Measurements from ENCODE around the gene SLC6A17. TPM values are rescaled to one million over a fixed set of nuclear protein-coding genes. Genes with fewer than 3 reads are reported as not detected.

SLC6A17 gene
- total and polyA plus RNA-seq, 2 experiments from 2014 or later = 0.45 to 0.76 TPM

DNA sequence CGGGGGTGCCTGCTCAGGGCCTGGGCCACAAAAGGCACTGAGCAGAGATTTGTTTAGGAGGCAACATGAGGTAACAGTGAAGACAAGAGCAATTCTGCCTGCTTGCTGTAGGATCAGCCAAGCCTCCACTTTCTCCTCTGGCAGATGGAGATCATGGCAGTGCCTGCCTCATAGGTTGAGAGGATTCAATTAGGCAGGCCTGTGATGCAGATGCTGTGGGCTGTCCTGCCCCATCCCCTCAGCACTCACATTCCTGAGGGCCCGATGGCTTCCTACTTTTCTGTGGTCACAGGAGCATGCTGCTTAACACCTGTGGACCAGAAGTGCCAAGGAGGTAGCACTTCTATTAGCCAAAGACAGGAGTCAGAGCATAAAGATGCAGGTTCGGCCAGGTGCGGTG is 39.2 kb upstream of the SLC6A17 start:
- no peak overlapping the region for H3K4me3 ChIP-seq
- TF ChIP-seq EZH2 (IDR thresholded peaks at IDR 0.05; ENCODE audit: insufficient read depth, poor library complexity, severe bottlenecking) = no peak
- TF ChIP-seq EZH2phosphoT487 (IDR thresholded peaks at IDR 0.05; ENCODE audit: insufficient read depth, low read depth) = no peak
- no peak for DNase-seq
- no peaks in the 10 kb centered on the region for H4K20me1 ChIP-seq (ENCODE audit: insufficient read depth)
- H3K4me1 ChIP-seq (ENCODE audit: insufficient read depth) = no peaks in the 10 kb centered on the region
- no peaks in the 10 kb centered on the region for H3K36me3 ChIP-seq (ENCODE audit: low read depth)
- no peaks in the 10 kb centered on the region for H3K9me2 ChIP-seq (ENCODE audit: insufficient read depth)
- no peaks in the 10 kb centered on the region for H3K9me3 ChIP-seq (ENCODE audit: low read depth)
- H3K9ac ChIP-seq = no peak overlapping the region
- in situ Hi-C loops (cut with MboI) = no loop called here
- no peak overlapping the region for H3K27ac ChIP-seq
- no peak overlapping the region for H3K4me2 ChIP-seq (ENCODE audit: unreplicated experiment)
- no peak overlapping the region for H2AFZ ChIP-seq
- no peaks in the 10 kb centered on the region for H3K79me2 ChIP-seq (ENCODE audit: insufficient read depth)
- peaks cover 8% of the 10 kb centered on the region; the same call in 1 of the 2 replicates for H3K27me3 ChIP-seq (replicated peaks; ENCODE audit: insufficient read depth)
- 84% methylated on average over 4 of the region's 4 CpGs for WGBS, 2 experiments (ENCODE audit: low coverage in 1 of 2, low lambda C conversion rate in 2 of 2, missing lambda C conversion rate in 2 of 2)
- H3F3A ChIP-seq (ENCODE audit: insufficient read depth) = no peaks in the 10 kb centered on the region

DNA sequence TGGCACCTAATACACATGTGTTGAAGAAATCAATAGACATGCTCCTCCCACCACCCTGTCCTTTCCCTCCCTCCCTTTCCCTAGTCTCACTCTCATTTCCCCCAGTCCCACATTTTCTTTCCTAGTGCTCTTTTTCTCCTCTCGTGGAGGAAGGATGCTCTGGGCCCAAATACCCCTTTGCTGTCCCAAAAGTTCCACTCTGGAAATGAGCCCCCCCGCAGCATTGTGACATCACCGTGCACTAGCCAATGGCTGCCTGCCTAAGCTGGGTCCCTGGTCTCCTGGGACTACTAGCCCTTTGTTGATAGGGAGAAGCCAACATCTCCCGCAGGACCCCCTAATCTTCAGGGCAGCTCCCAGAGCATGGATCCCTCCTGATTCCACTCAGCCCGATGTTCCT is 38.2 kb upstream of the SLC6A17 start, which contains the start of gene UBL4B:
Gene UBL4B (plus strand): TSS at position 301 of the 400 bp plus-strand sequence. CDS start 92 bp downstream, at position 393.
- no peaks in the 10 kb centered on the region for H3K9me2 ChIP-seq (ENCODE audit: insufficient read depth)
- peaks cover 8% of the 10 kb centered on the region; the same call in 1 of the 2 replicates for H3K27me3 ChIP-seq (replicated peaks; ENCODE audit: insufficient read depth)
- in situ Hi-C loops (cut with MboI) = no loop called here
- H3K9ac ChIP-seq = no peak within 1 kb of the TSS
- no peaks in the 10 kb centered on the region for H3K4me1 ChIP-seq (ENCODE audit: insufficient read depth)
- H3K4me3 ChIP-seq = no peak within 1 kb of the TSS
- no peaks in the 10 kb centered on the region for H3K36me3 ChIP-seq (ENCODE audit: low read depth)
- H3K79me2 ChIP-seq (ENCODE audit: insufficient read depth) = no peaks in the 10 kb centered on the region
- H4K20me1 ChIP-seq (ENCODE audit: insufficient read depth) = no peaks in the 10 kb centered on the region
- H3K27ac ChIP-seq = no peak within 1 kb of the TSS
- H2AFZ ChIP-seq = no peak within 1 kb of the TSS
- 92 to 93% methylated on average over 5 of the region's 5 CpGs for WGBS, 2 experiments (ENCODE audit: low coverage in 1 of 2, low lambda C conversion rate in 2 of 2, missing lambda C conversion rate in 2 of 2)
- H3K9me3 ChIP-seq (ENCODE audit: low read depth) = no peaks in the 10 kb centered on the region
- TF ChIP-seq EZH2 (IDR thresholded peaks at IDR 0.05; ENCODE audit: insufficient read depth, poor library complexity, severe bottlenecking) (no peak), EZH2phosphoT487 (IDR thresholded peaks at IDR 0.05; ENCODE audit: insufficient read depth, low read depth) (no peak)
- H3K4me2 ChIP-seq (ENCODE audit: unreplicated experiment) = no peak within 1 kb of the TSS
- DNase-seq = no peak
- no peaks in the 10 kb centered on the region for H3F3A ChIP-seq (ENCODE audit: insufficient read depth)

- Histone ChIP-seq H3K9me3 (ENCODE audit: low read depth) (no peaks in the 10 kb centered on the region), H3K4me1 (ENCODE audit: insufficient read depth) (no peaks in the 10 kb centered on the region), H3K9ac (no peak overlapping the region), H3F3A (ENCODE audit: insufficient read depth) (no peaks in the 10 kb centered on the region), H3K9me2 (ENCODE audit: insufficient read depth) (no peaks in the 10 kb centered on the region), H3K4me2 (ENCODE audit: unreplicated experiment) (no peak overlapping the region), H3K79me2 (ENCODE audit: insufficient read depth) (no peaks in the 10 kb centered on the region), H3K36me3 (ENCODE audit: low read depth) (no peaks in the 10 kb centered on the region), H2AFZ (no peak overlapping the region), H3K27ac (no peak overlapping the region), H3K27me3 (replicated peaks; ENCODE audit: insufficient read depth) (peaks cover 8% of the 10 kb centered on the region; the same call in 1 of the 2 replicates), H3K4me3 (no peak overlapping the region), H4K20me1 (ENCODE audit: insufficient read depth) (no peaks in the 10 kb centered on the region)
- in situ Hi-C loops (cut with MboI) = no loop called here
- no peak for DNase-seq
- TF ChIP-seq EZH2 (IDR thresholded peaks at IDR 0.05; ENCODE audit: insufficient read depth, poor library complexity, severe bottlenecking) = no peak
- no peak for TF ChIP-seq EZH2phosphoT487 (IDR thresholded peaks at IDR 0.05; ENCODE audit: insufficient read depth, low read depth)
- 82 to 86% methylated on average over 9 of the region's 9 CpGs for WGBS, 2 experiments (ENCODE audit: low coverage in 1 of 2, low lambda C conversion rate in 2 of 2, missing lambda C conversion rate in 2 of 2)
Measured at GRCh38 chr1:110112656-110113055, 37.6 kb upstream of the SLC6A17 start.

DNA sequence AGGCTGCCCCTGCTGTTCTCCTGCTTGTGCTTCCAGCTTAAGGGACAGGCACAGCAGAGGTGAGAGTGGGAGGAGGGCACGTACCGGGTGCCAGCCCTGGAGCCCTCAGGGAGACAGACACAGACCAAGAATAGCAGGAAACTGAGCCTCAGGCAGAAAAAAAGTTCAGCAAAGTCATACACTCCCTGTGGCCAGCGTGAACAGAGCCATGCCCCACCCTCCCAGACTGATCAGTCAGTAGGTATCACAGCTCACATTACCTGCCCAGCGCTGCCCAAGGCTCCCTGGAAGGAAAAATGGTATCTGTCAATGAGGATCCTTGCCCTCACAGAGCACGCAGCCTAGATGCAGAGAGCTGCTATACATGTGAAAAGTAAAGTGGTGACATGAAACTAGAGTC is 36.7 kb upstream of the SLC6A17 start:
- H4K20me1 ChIP-seq (ENCODE audit: insufficient read depth) = no peaks in the 10 kb centered on the region
- WGBS, 2 experiments (ENCODE audit: low coverage in 1 of 2, low lambda C conversion rate in 2 of 2, missing lambda C conversion rate in 2 of 2) = 74 to 75% methylated on average over 5 of the region's 5 CpGs
- H3F3A ChIP-seq (ENCODE audit: insufficient read depth) = no peaks in the 10 kb centered on the region
- no peak overlapping the region for H3K4me3 ChIP-seq
- TF ChIP-seq EZH2 (IDR thresholded peaks at IDR 0.05; ENCODE audit: insufficient read depth, poor library complexity, severe bottlenecking) (no peak), EZH2phosphoT487 (IDR thresholded peaks at IDR 0.05; ENCODE audit: insufficient read depth, low read depth) (no peak)
- H3K36me3 ChIP-seq (ENCODE audit: low read depth) = no peaks in the 10 kb centered on the region
- no peak overlapping the region for H3K4me2 ChIP-seq (ENCODE audit: unreplicated experiment)
- peaks cover 8% of the 10 kb centered on the region; the same call in 1 of the 2 replicates for H3K27me3 ChIP-seq (replicated peaks; ENCODE audit: insufficient read depth)
- no peak overlapping the region for H3K27ac ChIP-seq
- H3K9me2 ChIP-seq (ENCODE audit: insufficient read depth) = no peaks in the 10 kb centered on the region
- no peak for DNase-seq
- H3K9ac ChIP-seq = no peak overlapping the region
- H2AFZ ChIP-seq = no peak overlapping the region
- H3K4me1 ChIP-seq (ENCODE audit: insufficient read depth) = no peaks in the 10 kb centered on the region
- in situ Hi-C loops (cut with MboI) = no loop called here
- no peaks in the 10 kb centered on the region for H3K9me3 ChIP-seq (ENCODE audit: low read depth)
- no peaks in the 10 kb centered on the region for H3K79me2 ChIP-seq (ENCODE audit: insufficient read depth)

DNA sequence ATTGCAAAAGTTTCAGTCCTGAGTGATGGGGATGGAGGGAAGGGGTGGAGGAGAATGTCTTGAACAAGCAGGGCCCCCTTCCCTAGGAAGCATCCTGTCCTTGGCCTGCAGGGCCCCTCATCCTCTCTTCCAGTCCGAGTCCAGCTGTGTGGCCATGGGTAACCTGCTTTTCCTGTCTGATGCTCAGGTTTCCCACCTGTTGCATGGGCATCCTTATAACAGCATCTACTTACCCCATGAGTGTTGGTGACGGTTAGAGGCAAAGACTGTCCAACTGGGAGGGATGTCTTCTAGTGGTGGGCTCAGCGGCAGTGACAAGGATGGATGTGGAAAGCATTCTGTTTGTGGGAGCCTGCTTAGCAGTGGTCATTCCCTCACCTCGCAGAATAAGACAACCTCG is 36.1 kb upstream of the SLC6A17 start:
- Histone ChIP-seq H3K27me3 (replicated peaks; ENCODE audit: insufficient read depth) (peaks cover 8% of the 10 kb centered on the region; the same call in 1 of the 2 replicates), H3K79me2 (ENCODE audit: insufficient read depth) (no peaks in the 10 kb centered on the region), H3K27ac (no peak overlapping the region), H4K20me1 (ENCODE audit: insufficient read depth) (no peaks in the 10 kb centered on the region), H3K36me3 (ENCODE audit: low read depth) (no peaks in the 10 kb centered on the region), H3K9me2 (ENCODE audit: insufficient read depth) (no peaks in the 10 kb centered on the region), H3K9me3 (ENCODE audit: low read depth) (no peaks in the 10 kb centered on the region), H3K9ac (no peak overlapping the region), H3K4me2 (ENCODE audit: unreplicated experiment) (no peak overlapping the region), H3F3A (ENCODE audit: insufficient read depth) (no peaks in the 10 kb centered on the region), H2AFZ (no peak overlapping the region), H3K4me3 (no peak overlapping the region), H3K4me1 (ENCODE audit: insufficient read depth) (no peaks in the 10 kb centered on the region)
- 73 to 82% methylated on average over 5 of the region's 5 CpGs for WGBS, 2 experiments (ENCODE audit: low coverage in 1 of 2, low lambda C conversion rate in 2 of 2, missing lambda C conversion rate in 2 of 2)
- in situ Hi-C loops (cut with MboI) = no loop called here
- no peak for DNase-seq
- no peak for TF ChIP-seq EZH2 (IDR thresholded peaks at IDR 0.05; ENCODE audit: insufficient read depth, poor library complexity, severe bottlenecking)
- TF ChIP-seq EZH2phosphoT487 (IDR thresholded peaks at IDR 0.05; ENCODE audit: insufficient read depth, low read depth) = no peak
